ENCODE results near the gene ANO10.

ANO10 gene

GRCh38 chr3:43399034-43399433, 222.8 kb downstream of the ANO10 start:
- no peak overlapping the region for H3K4me3 ChIP-seq (ENCODE audit: low read depth, low read length)
- TF ChIP-seq CTCF (IDR thresholded peaks at IDR 0.05; ENCODE audit: borderline replicate concordance, insufficient read depth, low read depth, low read length): no peak

GRCh38 chr3:43394041-43394554, 227.7 kb downstream of the ANO10 start:
- no peak for TF ChIP-seq CTCF (IDR thresholded peaks at IDR 0.05; ENCODE audit: borderline replicate concordance, insufficient read depth, low read depth, low read length)
- no peak overlapping the region for H3K4me3 ChIP-seq (ENCODE audit: low read depth, low read length)

GRCh38 chr3:43391621-43392020, 230.2 kb downstream of the ANO10 start:
- no peak overlapping the region for H3K4me3 ChIP-seq (ENCODE audit: low read depth, low read length)
- no peak for TF ChIP-seq CTCF (IDR thresholded peaks at IDR 0.05; ENCODE audit: borderline replicate concordance, insufficient read depth, low read depth, low read length)

GRCh38 chr3:43390255-43390588, 231.6 kb downstream of the ANO10 start:
- no peak for TF ChIP-seq CTCF (IDR thresholded peaks at IDR 0.05; ENCODE audit: borderline replicate concordance, insufficient read depth, low read depth, low read length)
- no peak overlapping the region for H3K4me3 ChIP-seq (ENCODE audit: low read depth, low read length)

- no peak for TF ChIP-seq CTCF (IDR thresholded peaks at IDR 0.05; ENCODE audit: borderline replicate concordance, insufficient read depth, low read depth, low read length)
- no peak overlapping the region for H3K4me3 ChIP-seq (ENCODE audit: low read depth, low read length)
Measured at GRCh38 chr3:43389388-43390254, 232.2 kb downstream of the ANO10 start.

- no peak for TF ChIP-seq CTCF (IDR thresholded peaks at IDR 0.05; ENCODE audit: borderline replicate concordance, insufficient read depth, low read depth, low read length)
- no peak overlapping the region for H3K4me3 ChIP-seq (ENCODE audit: low read depth, low read length)
Measured at GRCh38 chr3:43388915-43389314, 232.9 kb downstream of the ANO10 start.

- TF ChIP-seq CTCF (IDR thresholded peaks at IDR 0.05; ENCODE audit: borderline replicate concordance, insufficient read depth, low read depth, low read length): no peak
- H3K4me3 ChIP-seq (ENCODE audit: low read depth, low read length): no peak overlapping the region
Measured at GRCh38 chr3:43388175-43388574, 233.6 kb downstream of the ANO10 start.

Measured in GM12875 (cell line).